Duodenal mucosa (tissue), 2 donors: Measurements from ENCODE around the gene TRIM48.
"Not testable (repeated sequence)": the region's sequence is repeated elsewhere in the genome, so short reads cannot be mapped to it uniquely, and the experiment has no call there.

ENCODE experiments used
- H3K27ac ChIP-seq: one replicate; pipeline ENCODE4 v1.7.0; 2013; ENCODE audit warnings: low read depth, low read length
- H3K27me3 ChIP-seq, 2 donors: one replicate each; pipeline ENCODE4 v1.7.0; 2013; ENCODE audit warnings: low read length in 2 of 2, control low read depth in 1 of 2; ENCODE audit not compliant: insufficient read depth in 2 of 2, control insufficient read depth in 1 of 2
- H3K36me3 ChIP-seq, 2 donors: one replicate each; pipeline ENCODE4 v1.7.0; 2013; ENCODE audit warnings: low read length in 2 of 2, control low read depth in 1 of 2; ENCODE audit not compliant: insufficient read depth in 2 of 2, control insufficient read depth in 1 of 2
- H3K4me1 ChIP-seq, 2 donors: one replicate each; pipeline ENCODE4 v1.7.0; 2013; ENCODE audit warnings: low read length in 2 of 2, control low read depth in 1 of 2; ENCODE audit not compliant: insufficient read depth in 2 of 2, control insufficient read depth in 1 of 2
- H3K4me3 ChIP-seq, 2 donors: one replicate each; pipeline ENCODE4 v1.7.0; 2013; ENCODE audit warnings: low read length in 2 of 2, low read depth in 1 of 2
- H3K9ac ChIP-seq, 2 donors: one replicate each; pipeline ENCODE4 v1.7.0; 2013; ENCODE audit warnings: low read length in 2 of 2, low read depth in 1 of 2
- H3K9me3 ChIP-seq, 2 donors: one replicate each; pipeline ENCODE4 v1.7.0; 2013; ENCODE audit warnings: low read length in 2 of 2, control low read depth in 1 of 2; ENCODE audit not compliant: control insufficient read depth in 1 of 2

TRIM48 gene

GRCh38 chr11:55261855-55262254 is at the start of gene TRIM48:
TSS of gene TRIM48 (plus strand) at chr11:55262155. CDS start at chr11:55262268, 113 bp downstream.
- not testable (repeated sequence) for H3K27me3 ChIP-seq, H3K36me3 ChIP-seq, H3K9ac ChIP-seq, H3K4me1 ChIP-seq, H3K27ac ChIP-seq, H3K4me3 ChIP-seq, H3K9me3 ChIP-seq

GRCh38 chr11:55238316-55238715 is 23.6 kb upstream of the TRIM48 start:
- not testable (repeated sequence) for H3K36me3 ChIP-seq, H3K4me3 ChIP-seq

DNA sequence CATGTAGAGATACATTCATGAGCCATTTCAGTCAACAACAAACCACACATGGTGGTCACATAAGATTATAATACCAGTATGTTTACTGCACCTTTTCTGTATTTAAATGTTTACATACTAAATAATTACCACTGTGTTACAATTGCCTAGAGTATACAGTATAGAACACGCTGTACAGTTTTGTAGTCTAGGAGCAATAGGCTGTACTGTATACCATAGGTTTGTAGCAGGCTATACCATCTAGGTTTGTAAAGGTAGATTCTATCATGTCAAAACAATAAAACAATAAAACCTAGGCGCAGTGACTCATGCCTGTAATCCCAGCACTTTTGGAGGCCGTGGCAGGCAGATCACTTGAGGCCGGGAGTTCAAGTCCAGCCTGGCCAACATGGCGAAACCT is 1.1 kb downstream of the TRIM48 start:
- no peak overlapping the region for H3K4me3 ChIP-seq
- no peaks in the 10 kb centered on the region for H3K4me1 ChIP-seq
- H3K9me3 ChIP-seq, result peaks cover under 1 to 3% of the 10 kb centered on the region in 2 donors
- H3K27ac ChIP-seq, result no peak overlapping the region
- H3K27me3 ChIP-seq, result no peaks in the 10 kb centered on the region
- no peaks in the 10 kb centered on the region for H3K36me3 ChIP-seq
- no peak overlapping the region for H3K9ac ChIP-seq

More at GRCh38 chr11:55238316-55238715, 23.6 kb upstream of the TRIM48 start:
- peaks cover 8 to 11% of the 10 kb centered on the region in 2 donors for H3K9me3 ChIP-seq
- not testable (repeated sequence) for H3K9ac ChIP-seq, H3K27me3 ChIP-seq, H3K27ac ChIP-seq, H3K4me1 ChIP-seq
